Panc1 (cell line): Measurements from ENCODE around the gene TBX3. TPM values are rescaled to one million over a fixed set of nuclear protein-coding genes. Genes with fewer than 3 reads are reported as not detected.

Experiments
- ATAC-seq: fragments of 200-7000 bp; cut with Tn5 transposase; 2 replicates; pipeline ENCODE4 v1.9.1; 2020; ENCODE audit warnings: mild to moderate bottlenecking, moderate library complexity
- BruUV-seq: library from RNA; stranded (reverse); fragments of 400-500 nt; replicated peaks from 2 replicates; lab custom pipeline; 2021; lab: Mats Ljungman, UMichigan
- CTCF ChIA-PET: fragments of 300-600 bp; sonication (Branson Sonifier 250); formaldehyde crosslinking; loops from one replicate; lab custom pipeline; 2022; ENCODE audit warnings: antibody characterized with exemption; lab: Charles Lee
- POLR2A ChIA-PET: fragments of 300-600 bp; sonication (Branson Sonifier 250); formaldehyde crosslinking; loops from one replicate; lab custom pipeline; 2022; ENCODE audit warnings: antibody characterized with exemption; lab: Charles Lee
- DNase-seq: peaks from one replicate; pipeline ENCODE4 v3.0.0-alpha.2; 2010; ENCODE audit warnings: low read depth, low spot score
- H3K27ac ChIP-seq: 2 replicates; pipeline ENCODE4 v1.5.1; 2011; ENCODE audit warnings: mild to moderate bottlenecking, low read length, inconsistent platforms
- H3K27me3 ChIP-seq: fragments of 200-500 bp; sonication (Bioruptor generic); 2 replicates; pipeline ENCODE4 v1.6.0; 2014; ENCODE audit warnings: low read length, inconsistent platforms; ENCODE audit not compliant: control insufficient read depth, insufficient read depth
- H3K36me3 ChIP-seq: fragments of 200-500 bp; sonication (Bioruptor generic); 2 replicates; pipeline ENCODE4 v1.5.1; 2014; ENCODE audit warnings: inconsistent platforms, mild to moderate bottlenecking, low read length, moderate library complexity; ENCODE audit not compliant: control insufficient read depth, insufficient read depth
- H3K4me1 ChIP-seq: 2 replicates; pipeline ENCODE4 v1.5.1; 2011; ENCODE audit warnings: inconsistent platforms, mild to moderate bottlenecking, low read length, moderate library complexity; ENCODE audit not compliant: control insufficient read depth, insufficient read depth
- H3K4me3 ChIP-seq, 2 experiments: 2 replicates each; pipeline ENCODE4 v1.5.1; 2011 to 2012; ENCODE audit warnings: low read depth in 2 of 2, low read length in 2 of 2, mild to moderate bottlenecking in 2 of 2, inconsistent platforms in 1 of 2, moderate library complexity in 1 of 2
- H3K9me3 ChIP-seq: fragments of 200-500 bp; sonication (Bioruptor generic); 2 replicates; pipeline ENCODE4 v1.5.1; 2014; ENCODE audit warnings: low read depth, mild to moderate bottlenecking, inconsistent platforms, low read length, moderate library complexity; ENCODE audit not compliant: control insufficient read depth, insufficient read depth
- CTCF ChIP-seq: fragments of 450-650 bp; IDR thresholded peaks from 2 replicates; pipeline ENCODE4 v1.5.1; 2017; ENCODE audit warnings: mild to moderate bottlenecking
- POLR2AphosphoS5 ChIP-seq: IDR thresholded peaks from 2 replicates; pipeline ENCODE4 v1.6.1; 2012; ENCODE audit warnings: mild to moderate bottlenecking, low read depth, low read length, moderate library complexity
- REST ChIP-seq, 2 experiments: IDR thresholded peaks; 2 replicates each; pipeline ENCODE4 v1.6.1; 2011 to 2012; ENCODE audit warnings: low read depth in 2 of 2, control low read depth in 1 of 2, low read length in 1 of 2, mild to moderate bottlenecking in 1 of 2, moderate library complexity in 1 of 2; ENCODE audit not compliant: insufficient read depth in 1 of 2
- SIN3A ChIP-seq: IDR thresholded peaks from 2 replicates; pipeline ENCODE4 v1.6.1; 2012; ENCODE audit warnings: low read depth, mild to moderate bottlenecking, low read length, moderate library complexity, borderline replicate concordance; ENCODE audit not compliant: insufficient read depth
- TCF7L2 ChIP-seq: IDR thresholded peaks from 2 replicates; pipeline ENCODE4 v1.6.1; 2011; ENCODE audit warnings: mild to moderate bottlenecking, low read depth, low read length, inconsistent platforms
- in situ Hi-C: cut with HindIII; loops from 2 replicates; pipeline ENCODE4 v1.10.0; 2016; ENCODE audit warnings: low sequenced_read_pairs, low pct_unique_long_range_greater_than_20kb
- intact Hi-C: fragments of 100-400 bp; cut with micrococcal nuclease; formaldehyde crosslinking; loops from one replicate; pipeline ENCODE4 v1.10.0; 2022; ENCODE audit not compliant: unreplicated experiment
- total RNA-seq: library from RNA; stranded (reverse); gene quantifications from one replicate; pipeline ENCODE4 v1.2.1, GENCODE V29; 2021; ENCODE audit not compliant: unreplicated experiment

TBX3 gene
- total RNA-seq, 1 experiment from 2014 or later, result 5.1 TPM

GRCh38 chr12:114700392-114701103, 16.6 kb upstream of the TBX3 start:
- in situ Hi-C loops, result no loop called here
- no peaks in the 10 kb centered on the region for H3K4me1 ChIP-seq
- H3K36me3 ChIP-seq, result no peaks in the 10 kb centered on the region
- DNase-seq, result no peak
- no peak for TF ChIP-seq POLR2AphosphoS5
- no peak for TF ChIP-seq CTCF
- TF ChIP-seq TCF7L2, result no peak
- no peak for TF ChIP-seq SIN3A
- TF ChIP-seq REST (IDR thresholded peaks at IDR 0.05; ENCODE audit: insufficient read depth in 1 of 2, low read depth in 2 of 2, low read length in 1 of 2), result no peak
- no TSS peak for BruUV-seq
- ATAC-seq, result no peak
- peaks cover 25% of the 10 kb centered on the region for H3K27me3 ChIP-seq
- ChIA-PET POLR2A (interaction anchor here (0.7 kb wide), 1 partner anchor 16 kb away, joined by 3 read pairs; no protein-coding TSS in a partner anchor), CTCF (no interaction called here)
- intact Hi-C loops, result no loop called here
- no peak overlapping the region for H3K4me3 ChIP-seq
- no peak overlapping the region for H3K27ac ChIP-seq
- no peaks in the 10 kb centered on the region for H3K9me3 ChIP-seq

GRCh38 chr12:114698566-114699163, 14.7 kb upstream of the TBX3 start:
- intact Hi-C loops (no loop called here), in situ Hi-C loops (no loop called here)
- H3K4me1 ChIP-seq, result no peaks in the 10 kb centered on the region
- H3K9me3 ChIP-seq, result no peaks in the 10 kb centered on the region
- no peak overlapping the region for H3K4me3 ChIP-seq
- DNase-seq (no peak), ATAC-seq (no peak)
- BruUV-seq, result no TSS peak
- H3K27ac ChIP-seq, result no peak overlapping the region
- TF ChIP-seq SIN3A (no peak), REST (IDR thresholded peaks at IDR 0.05; ENCODE audit: insufficient read depth in 1 of 2, low read depth in 2 of 2, low read length in 1 of 2) (no peak), TCF7L2 (no peak), CTCF (no peak), POLR2AphosphoS5 (no peak)
- no peaks in the 10 kb centered on the region for H3K36me3 ChIP-seq
- CTCF ChIA-PET, result no interaction called here
- POLR2A ChIA-PET, result no interaction called here
- H3K27me3 ChIP-seq, result peaks cover 31% of the 10 kb centered on the region
